ENCODE data around the gene CCDC148. TPM values are rescaled to one million over a fixed set of nuclear protein-coding genes. Genes with fewer than 3 reads are reported as not detected.
A peak's percentile ranks its signal among the peaks of the same experiment; 100 is the strongest.

CCDC148 gene
- total and polyA plus RNA-seq, 4 donors, result 0.02 to 0.42 (median 0.31) TPM

DNA sequence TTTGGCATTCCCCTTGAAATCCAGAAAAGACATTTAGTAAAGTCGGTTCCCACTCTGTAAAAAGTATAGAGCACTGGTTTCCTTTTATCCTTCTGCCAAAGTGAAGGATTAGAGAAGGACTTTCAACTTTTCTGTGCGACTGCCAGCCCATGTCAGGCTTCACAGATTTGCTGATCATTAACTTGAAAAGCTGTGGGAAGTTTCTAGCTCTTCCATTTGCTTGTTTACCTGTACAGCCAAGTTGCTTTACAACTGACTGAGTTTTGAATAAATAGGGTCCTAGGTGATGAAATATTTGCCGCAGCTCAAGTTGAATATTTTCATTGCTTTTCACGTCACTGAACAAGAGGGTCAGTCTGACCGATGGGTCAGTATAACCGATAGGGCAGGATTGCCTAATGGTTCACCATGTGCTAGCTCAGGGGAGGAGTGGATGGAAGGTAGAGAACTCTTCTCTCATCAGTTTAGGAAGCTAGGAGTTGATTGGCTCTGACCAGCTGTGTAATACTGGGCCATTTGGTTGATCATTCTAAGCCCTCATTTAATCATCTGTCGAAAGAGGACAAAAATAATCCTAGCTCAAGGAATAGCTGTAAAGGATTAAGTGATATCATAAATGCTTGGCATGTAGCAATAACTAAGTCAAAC is 324.5 kb downstream of the CCDC148 start:
- Histone ChIP-seq H3K9ac (ENCODE audit: low read depth in 1 of 2, low read length in 2 of 2) (peak overlapping the region in 1 of 2 donors; percentile 60), H3K4me1 (ENCODE audit: control insufficient read depth in 4 of 4, insufficient read depth in 4 of 4, low read length in 3 of 4) (peaks cover 7 to 60% (median 46%) of the 10 kb centered on the region in 4 donors), H3K9me3 (ENCODE audit: control insufficient read depth in 4 of 4, low read length in 3 of 4) (no peaks in the 10 kb centered on the region), H3K36me3 (ENCODE audit: control insufficient read depth in 4 of 4, insufficient read depth in 3 of 4, low read depth in 1 of 4, low read length in 3 of 4) (no peaks in the 10 kb centered on the region), H3K27me3 (ENCODE audit: control insufficient read depth in 4 of 4, insufficient read depth in 4 of 4, low read length in 3 of 4) (no peaks in the 10 kb centered on the region), H3K4me3 (ENCODE audit: low read depth in 1 of 3, low read length in 3 of 3) (peak overlapping the region in 1 of 3 donors; percentile 11), H3K27ac (ENCODE audit: low read depth in 1 of 2, low read length in 2 of 2) (peak overlapping the region; percentile 84 to 87)
- no peak for DNase-seq (ENCODE audit: low spot score)
- TF ChIP-seq GABPA (IDR thresholded peaks at IDR 0.05 in 1 of 2, conservative IDR thresholded peaks at IDR 0.05 in 1 of 2) (no peak), EGR1 (IDR thresholded peaks at IDR 0.05; ENCODE audit: low read depth in 2 of 2) (peak in 1 of 2 donors; percentile 72), YY1 (IDR thresholded peaks at IDR 0.05) (peak; percentile 83), SP1 (IDR thresholded peaks at IDR 0.05) (peak; percentile 98), CTCF (IDR thresholded peaks at IDR 0.05; ENCODE audit: low read depth, low read length, missing input control) (no peak), TAF1 (conservative IDR thresholded peaks at IDR 0.05) (peak; percentile 81), RXRA (IDR thresholded peaks at IDR 0.05) (peak; percentile 100), NR2F2 (IDR thresholded peaks at IDR 0.05) (peak; percentile 64), REST (IDR thresholded peaks at IDR 0.05) (peak; percentile 71), RAD21 (IDR thresholded peaks at IDR 0.05) (peak; percentile 62 to 72), JUND (IDR thresholded peaks at IDR 0.05) (peak; percentile 89 to 94), FOXA2 (IDR thresholded peaks at IDR 0.05) (peak; percentile 95), HNF4G (IDR thresholded peaks at IDR 0.05) (peak; percentile 71), MAX (IDR thresholded peaks at IDR 0.05) (peak; percentile 99), FOXA1 (IDR thresholded peaks at IDR 0.05) (peak; percentile 90), HNF4A (conservative IDR thresholded peaks at IDR 0.05) (peak; percentile 93 to 96)
- TF ChIP-seq, protein P1, sequence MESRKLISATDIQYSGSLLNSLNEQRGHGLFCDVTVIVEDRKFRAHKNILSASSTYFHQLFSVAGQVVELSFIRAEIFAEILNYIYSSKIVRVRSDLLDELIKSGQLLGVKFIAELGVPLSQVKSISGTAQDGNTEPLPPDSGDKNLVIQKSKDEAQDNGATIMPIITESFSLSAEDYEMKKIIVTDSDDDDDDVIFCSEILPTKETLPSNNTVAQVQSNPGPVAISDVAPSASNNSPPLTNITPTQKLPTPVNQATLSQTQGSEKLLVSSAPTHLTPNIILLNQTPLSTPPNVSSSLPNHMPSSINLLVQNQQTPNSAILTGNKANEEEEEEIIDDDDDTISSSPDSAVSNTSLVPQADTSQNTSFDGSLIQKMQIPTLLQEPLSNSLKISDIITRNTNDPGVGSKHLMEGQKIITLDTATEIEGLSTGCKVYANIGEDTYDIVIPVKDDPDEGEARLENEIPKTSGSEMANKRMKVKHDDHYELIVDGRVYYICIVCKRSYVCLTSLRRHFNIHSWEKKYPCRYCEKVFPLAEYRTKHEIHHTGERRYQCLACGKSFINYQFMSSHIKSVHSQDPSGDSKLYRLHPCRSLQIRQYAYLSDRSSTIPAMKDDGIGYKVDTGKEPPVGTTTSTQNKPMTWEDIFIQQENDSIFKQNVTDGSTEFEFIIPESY (IDR thresholded peaks at IDR 0.05), result peak; percentile 93
- TF ChIP-seq, protein P2, sequence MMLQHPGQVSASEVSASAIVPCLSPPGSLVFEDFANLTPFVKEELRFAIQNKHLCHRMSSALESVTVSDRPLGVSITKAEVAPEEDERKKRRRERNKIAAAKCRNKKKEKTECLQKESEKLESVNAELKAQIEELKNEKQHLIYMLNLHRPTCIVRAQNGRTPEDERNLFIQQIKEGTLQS (IDR thresholded peaks at IDR 0.05), result peak; percentile 98
- 33% methylated on average over 7 of the region's 7 CpGs for WGBS
